22Rv1 (cell line): ENCODE results near the gene KRT35.

Experiments used
- H3K27ac ChIP-seq: fragments of 450-650 bp; 2 replicates; pipeline ENCODE4 v1.5.1; 2017
- ZFX ChIP-seq: fragments of 450-650 bp; IDR thresholded peaks from 2 replicates; pipeline ENCODE4 v1.6.1; 2017; ENCODE audit warnings: antibody characterized with exemption, borderline replicate concordance
- TF ChIP-seq, protein P1 (sequence below): fragments of 450-650 bp; IDR thresholded peaks from 2 replicates; pipeline ENCODE4 v1.5.1; 2017; ENCODE audit warnings: mild to moderate bottlenecking

The KRT35 gene

GRCh38 chr17:41464173-41464572, 16.8 kb downstream of the KRT35 start:
- TF ChIP-seq, protein P1, sequence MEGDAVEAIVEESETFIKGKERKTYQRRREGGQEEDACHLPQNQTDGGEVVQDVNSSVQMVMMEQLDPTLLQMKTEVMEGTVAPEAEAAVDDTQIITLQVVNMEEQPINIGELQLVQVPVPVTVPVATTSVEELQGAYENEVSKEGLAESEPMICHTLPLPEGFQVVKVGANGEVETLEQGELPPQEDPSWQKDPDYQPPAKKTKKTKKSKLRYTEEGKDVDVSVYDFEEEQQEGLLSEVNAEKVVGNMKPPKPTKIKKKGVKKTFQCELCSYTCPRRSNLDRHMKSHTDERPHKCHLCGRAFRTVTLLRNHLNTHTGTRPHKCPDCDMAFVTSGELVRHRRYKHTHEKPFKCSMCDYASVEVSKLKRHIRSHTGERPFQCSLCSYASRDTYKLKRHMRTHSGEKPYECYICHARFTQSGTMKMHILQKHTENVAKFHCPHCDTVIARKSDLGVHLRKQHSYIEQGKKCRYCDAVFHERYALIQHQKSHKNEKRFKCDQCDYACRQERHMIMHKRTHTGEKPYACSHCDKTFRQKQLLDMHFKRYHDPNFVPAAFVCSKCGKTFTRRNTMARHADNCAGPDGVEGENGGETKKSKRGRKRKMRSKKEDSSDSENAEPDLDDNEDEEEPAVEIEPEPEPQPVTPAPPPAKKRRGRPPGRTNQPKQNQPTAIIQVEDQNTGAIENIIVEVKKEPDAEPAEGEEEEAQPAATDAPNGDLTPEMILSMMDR, result no peak
- TF ChIP-seq ZFX, result no peak
- no peak overlapping the region for H3K27ac ChIP-seq

DNA sequence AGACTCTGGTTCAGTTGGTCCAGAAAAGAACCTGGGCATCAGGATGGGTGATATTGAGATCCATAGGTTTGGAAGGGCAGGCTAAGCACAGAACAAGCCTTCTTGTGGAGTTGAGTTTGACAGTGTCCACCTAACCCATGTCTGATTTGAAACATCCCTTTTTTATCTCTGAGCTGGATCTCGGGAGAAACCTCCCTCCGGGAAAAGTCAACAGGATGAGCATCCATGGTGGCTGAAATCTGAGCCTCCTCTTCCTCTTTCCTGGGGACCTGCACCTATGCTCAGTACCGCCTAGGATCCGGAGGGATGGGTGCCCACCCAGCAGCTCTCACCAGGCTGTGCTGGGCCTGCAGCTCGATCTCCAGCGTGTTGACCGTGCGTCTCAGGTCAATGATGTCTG, 17.2 kb downstream of the KRT35 start:
- no peak for TF ChIP-seq ZFX
- no peak overlapping the region for H3K27ac ChIP-seq

- TF ChIP-seq, protein P1, result no peak
- no peak for TF ChIP-seq ZFX
- no peak overlapping the region for H3K27ac ChIP-seq
Measured at GRCh38 chr17:41462705-41463104, 18.2 kb downstream of the KRT35 start.

- no peak overlapping the region for H3K27ac ChIP-seq
- no peak for TF ChIP-seq ZFX
- TF ChIP-seq, protein P1, result no peak
Measured at GRCh38 chr17:41457676-41458075, 23.3 kb downstream of the KRT35 start.

DNA sequence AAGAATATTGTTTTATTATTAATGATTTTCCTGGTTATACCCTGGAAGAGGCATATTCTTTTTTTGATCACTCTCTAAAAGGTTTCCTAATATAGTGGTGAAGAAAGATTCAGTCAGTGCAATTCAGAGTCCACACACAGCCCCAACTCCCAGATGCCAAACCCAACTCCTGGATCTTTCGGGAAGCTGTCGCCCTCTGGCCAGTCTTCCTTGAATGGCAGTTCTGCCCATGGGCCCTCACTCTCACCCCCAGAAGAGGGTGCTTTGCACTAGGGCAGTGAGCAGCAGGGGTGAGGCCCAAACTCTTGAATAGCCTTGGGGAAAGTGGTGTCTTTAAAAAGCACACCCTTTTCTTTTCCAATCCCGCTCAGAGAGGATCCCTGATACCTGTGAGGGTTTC, 24.7 kb downstream of the KRT35 start:
- no peak overlapping the region for H3K27ac ChIP-seq
- TF ChIP-seq, protein P1, result no peak
- no peak for TF ChIP-seq ZFX

GRCh38 chr17:41455236-41455635, 25.7 kb downstream of the KRT35 start:
- TF ChIP-seq ZFX, result no peak
- TF ChIP-seq, protein P1, result no peak

DNA sequence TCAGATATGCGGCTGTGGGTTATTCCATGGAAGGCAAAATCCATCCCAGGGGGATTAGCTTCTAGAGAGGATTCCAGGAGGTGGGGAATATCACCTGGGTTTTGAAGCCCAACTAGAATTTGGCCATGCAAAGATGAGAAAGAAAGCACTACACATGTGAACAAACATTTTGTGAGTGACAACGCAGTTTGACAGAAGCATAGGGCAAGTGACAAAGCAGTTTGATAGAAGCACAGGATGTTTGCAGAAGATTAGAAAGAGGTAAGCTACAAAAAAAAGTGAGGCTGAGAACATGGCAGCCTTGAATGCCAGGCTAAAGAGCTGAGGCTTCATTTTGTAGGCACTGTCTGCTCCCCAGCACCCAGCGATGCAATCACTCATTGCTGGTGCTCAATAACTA, 27.9 kb downstream of the KRT35 start:
- no peak overlapping the region for H3K27ac ChIP-seq
- no peak for TF ChIP-seq ZFX
- TF ChIP-seq, protein P1, result no peak

More at GRCh38 chr17:41455236-41455635, 25.7 kb downstream of the KRT35 start:
- no peak overlapping the region for H3K27ac ChIP-seq

DNA sequence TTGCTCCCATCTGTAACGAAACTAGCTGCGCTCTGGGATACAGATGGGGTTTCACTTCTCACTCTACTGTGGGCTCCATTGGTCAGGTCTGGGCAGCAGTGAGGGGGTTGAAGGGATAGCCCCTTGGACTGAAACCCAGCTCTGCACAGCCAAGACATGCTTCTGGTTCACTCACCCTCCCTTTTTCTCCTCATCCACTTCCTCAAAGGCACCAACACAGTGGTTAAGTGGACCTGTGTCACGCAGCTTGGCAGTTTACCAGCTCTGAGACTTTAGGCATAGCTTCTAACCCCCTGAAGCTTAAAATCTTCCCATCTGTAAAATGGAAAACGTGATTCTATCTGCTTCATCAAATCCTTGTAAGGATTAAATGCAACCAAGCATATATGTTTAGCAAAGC, 28.7 kb downstream of the KRT35 start:
- no peak for TF ChIP-seq ZFX
- TF ChIP-seq, protein P1, result no peak
- H3K27ac ChIP-seq, result no peak overlapping the region
